NOMO-1 (cell line): Measurements from ENCODE around the gene DPH5.
"Not testable (repeated sequence)": the region's sequence is repeated elsewhere in the genome, so short reads cannot be mapped to it uniquely, and the experiment has no call there.

Experiments
- DNase-seq, 2 experiments: peaks; one replicate each; lab custom pipeline; 2025; ENCODE audit not compliant: unreplicated experiment in 2 of 2; lab: John Stamatoyannopoulos, UW

DPH5 gene

DNA sequence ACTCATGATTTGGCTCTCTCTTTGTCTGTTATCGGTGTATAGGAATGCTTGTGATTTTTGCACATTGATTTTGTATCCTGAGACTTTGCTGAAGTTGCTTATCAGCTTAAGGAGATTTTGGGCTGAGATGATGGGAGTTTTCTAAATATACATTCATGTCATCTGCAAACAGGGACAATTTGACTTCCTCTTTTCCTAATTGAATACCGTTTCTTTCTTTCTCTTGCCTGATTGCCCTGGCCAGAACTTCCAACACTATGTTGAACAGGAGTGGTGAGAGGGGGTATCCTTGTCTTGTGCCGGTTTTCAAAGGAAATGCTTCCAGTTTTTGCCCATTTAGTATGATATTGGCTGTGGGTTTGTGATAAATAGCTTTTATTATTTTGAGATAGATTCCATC lies 79.5 kb downstream of the DPH5 start:
- not testable (repeated sequence) for DNase-seq

DNA sequence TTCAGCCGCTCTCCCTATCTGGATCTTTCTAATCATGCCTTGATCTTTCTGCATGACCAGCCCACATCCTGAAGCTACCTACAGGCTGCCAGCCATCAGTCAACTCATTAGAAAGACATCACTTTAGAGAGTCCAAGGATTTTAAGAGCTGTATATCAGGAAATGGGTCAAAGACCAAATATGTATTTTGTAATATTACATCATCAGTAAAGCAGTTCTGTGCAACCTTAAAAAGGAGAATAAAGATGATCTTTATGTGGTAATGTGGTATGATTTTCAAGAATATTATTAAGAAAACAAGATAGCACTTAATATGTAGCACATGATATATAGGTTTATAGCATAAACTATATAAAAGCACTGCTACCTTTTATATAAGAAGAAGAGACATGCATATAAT lies 82.1 kb downstream of the DPH5 start:
- DNase-seq, result no peak

DNA sequence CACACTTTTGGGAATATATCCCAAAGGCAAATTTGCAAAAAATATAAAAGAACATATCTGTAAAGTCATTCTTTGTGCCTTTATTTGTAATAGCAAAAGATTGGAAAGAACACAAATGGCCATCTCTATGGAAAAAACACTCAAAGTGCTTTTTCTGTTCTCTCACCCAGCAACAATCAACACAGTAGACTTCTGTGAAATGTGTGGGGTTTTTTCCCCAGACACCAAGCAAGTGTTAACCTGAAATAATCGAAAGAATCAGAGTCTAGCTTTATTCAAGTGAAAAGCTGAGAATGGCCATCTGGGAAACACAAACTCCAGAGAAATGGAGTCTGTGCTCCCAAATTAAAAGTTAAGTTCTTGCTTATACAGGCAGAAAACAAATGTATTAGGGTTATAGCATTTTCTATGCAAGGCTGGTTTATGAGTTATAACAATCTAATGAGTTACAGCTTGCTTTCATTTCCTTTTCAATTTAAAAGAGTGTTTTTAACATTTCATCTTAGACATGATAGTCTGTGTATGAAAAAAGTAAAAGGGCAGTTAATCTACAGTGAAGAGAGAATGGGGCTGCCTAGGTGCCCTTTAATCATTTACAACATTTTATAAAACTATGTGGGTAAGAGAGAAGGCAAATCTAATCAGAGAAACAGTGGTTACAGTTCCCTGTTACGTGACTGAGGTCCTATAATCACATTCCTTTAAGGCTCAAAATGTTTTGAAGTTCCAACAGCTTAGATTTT lies 83.1 kb downstream of the DPH5 start:
- no peak for DNase-seq

DNA sequence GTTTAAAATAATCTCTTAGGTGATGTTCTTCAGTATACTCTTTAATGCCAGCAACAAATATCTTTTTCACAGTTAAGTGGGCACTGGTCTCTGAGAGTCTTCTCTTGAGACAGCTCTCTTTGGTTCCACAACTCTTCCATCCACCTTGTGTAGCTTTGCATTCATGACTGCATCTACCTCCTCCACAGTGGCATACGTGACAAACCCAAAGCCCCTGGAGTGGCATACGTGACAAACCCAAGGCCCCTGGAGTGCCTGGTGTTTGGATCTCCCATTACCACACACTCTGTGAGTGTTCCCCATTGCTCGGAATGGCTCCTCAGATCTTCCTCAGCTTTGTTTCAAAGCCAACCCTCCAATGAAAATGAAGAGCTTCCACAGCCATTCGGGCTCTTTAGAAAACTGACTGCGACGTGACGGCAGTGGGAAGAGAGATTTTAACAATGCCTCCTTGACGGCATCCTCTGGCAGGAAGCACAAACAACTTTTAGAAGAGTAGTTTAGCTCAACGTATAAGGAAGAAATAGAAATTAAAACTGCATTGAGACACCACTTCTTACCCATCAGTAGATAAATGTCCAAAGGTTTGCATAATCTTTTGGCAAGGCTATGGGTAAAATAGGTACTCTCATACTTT lies 83.9 kb downstream of the DPH5 start:
- no peak for DNase-seq

GRCh38 chr1:100941098-100941527 lies 84.5 kb downstream of the DPH5 start:
- no peak for DNase-seq
